NCI-H82 treated with DMSO at 0.1 percent for 48 hours (cell line): ENCODE measurements around the gene ZFX.

ENCODE experiments used
- DNase-seq: peaks from one replicate; lab custom pipeline; 2025; ENCODE audit not compliant: unreplicated experiment; lab: John Stamatoyannopoulos, UW

Gene ZFX

DNA sequence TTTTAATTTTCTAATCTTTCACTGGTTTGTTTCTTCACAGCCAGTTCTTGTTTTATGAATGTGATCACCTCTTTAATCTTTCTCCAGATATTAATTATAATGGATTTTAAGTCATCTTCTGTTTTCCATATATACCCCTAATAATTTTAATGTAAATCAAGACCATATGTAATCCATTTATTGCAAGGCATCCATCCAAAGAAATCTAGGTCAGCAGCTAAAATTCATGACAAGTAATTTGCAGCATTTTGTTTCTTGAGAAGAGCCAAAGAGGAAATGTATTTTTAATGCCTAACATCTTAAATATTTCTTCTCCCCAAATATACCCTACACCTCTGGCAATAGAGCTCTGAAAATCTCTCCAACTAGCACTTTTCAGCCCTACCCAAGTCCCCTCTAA, 83.3 kb downstream of the ZFX start:
- no peak for DNase-seq

GRCh38 chrX:24235084-24235710, 85.7 kb downstream of the ZFX start:
- DNase-seq = no peak

- no peak for DNase-seq
These were observed 92.5 kb downstream of the ZFX start for GRCh38 chrX:24241822-24242648.

- DNase-seq = no peak
These were observed 93.2 kb downstream of the ZFX start for GRCh38 chrX:24242649-24243175.

DNA sequence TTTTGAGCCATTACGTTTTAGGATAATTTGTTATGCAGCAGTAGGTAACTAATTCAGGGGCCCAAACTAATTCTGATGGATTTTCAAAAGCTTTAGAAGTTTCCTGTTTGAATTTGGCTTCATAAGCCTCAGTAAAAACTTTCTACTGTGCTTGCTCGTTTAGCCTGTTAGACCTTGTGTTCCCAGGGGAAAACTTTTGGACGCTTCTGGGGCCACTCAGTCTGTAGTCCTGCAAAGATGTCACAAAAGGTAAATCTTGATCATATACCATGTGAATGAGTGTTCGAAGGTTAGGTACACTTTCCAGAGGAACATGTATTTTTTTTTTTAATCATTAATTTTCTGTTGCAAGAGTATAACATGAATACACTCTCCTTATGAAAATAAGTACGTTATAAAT, 93.7 kb downstream of the ZFX start:
- no peak for DNase-seq

GRCh38 chrX:24243692-24244091, 94.2 kb downstream of the ZFX start:
- DNase-seq = no peak

DNA sequence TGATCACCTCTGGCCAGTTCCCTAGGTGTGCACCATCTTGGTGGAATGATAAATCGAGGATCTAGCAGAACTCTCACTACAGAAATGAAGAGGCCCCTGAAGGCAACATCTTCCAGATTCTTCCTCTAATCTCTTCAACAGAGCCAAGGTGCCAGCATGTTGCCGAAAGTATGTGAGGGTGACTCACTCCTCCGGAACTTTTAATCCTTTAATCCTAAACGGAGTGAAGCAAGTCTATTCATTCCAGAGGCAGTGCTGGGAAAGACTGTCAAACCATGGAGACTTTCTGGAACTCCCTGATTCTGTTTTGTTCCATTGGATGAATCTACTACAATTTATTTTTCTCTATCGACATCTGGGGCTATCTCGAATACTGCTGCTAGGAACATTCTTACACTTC, 95.7 kb downstream of the ZFX start:
- DNase-seq = no peak

DNA sequence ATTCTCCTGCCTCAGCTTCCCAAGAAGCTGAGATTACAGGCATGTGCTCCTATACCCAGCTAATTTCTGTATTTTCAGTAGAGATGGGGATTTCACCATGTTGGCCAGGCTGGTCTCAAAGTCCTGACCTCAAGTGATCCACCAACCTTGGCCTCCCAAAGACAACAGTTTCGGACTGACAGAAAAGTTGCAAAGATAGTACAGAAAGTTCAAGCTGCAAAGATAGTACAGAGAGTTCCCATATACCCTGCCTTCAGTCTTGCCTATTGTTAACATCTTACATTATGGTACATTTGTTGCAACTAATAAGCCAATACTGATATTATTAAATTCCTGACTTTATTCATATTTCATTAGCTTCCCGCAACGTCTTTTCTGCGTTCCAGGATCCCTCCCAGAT, 98.5 kb downstream of the ZFX start:
- no peak for DNase-seq

GRCh38 chrX:24253030-24253429, 103.5 kb downstream of the ZFX start:
- no peak for DNase-seq

DNA sequence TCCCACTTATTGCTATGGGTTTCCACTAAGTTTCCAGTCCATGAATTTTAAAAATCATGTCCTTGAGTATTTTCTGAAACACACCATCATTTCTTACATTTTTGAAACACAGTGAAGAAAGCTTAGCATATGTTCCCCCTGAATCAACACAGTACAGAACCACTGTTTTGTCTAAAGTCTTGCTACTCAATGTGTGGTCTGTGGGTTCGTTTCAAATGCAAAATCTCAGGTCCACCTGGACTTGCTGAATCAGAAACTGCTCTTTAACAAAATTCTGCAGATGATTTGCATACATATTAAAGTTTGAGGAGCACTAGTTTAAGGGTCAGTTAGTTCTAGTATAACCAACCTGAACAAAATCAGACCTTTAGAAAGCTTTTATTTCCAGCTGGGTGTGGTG, 103.9 kb downstream of the ZFX start:
- no peak for DNase-seq

DNA sequence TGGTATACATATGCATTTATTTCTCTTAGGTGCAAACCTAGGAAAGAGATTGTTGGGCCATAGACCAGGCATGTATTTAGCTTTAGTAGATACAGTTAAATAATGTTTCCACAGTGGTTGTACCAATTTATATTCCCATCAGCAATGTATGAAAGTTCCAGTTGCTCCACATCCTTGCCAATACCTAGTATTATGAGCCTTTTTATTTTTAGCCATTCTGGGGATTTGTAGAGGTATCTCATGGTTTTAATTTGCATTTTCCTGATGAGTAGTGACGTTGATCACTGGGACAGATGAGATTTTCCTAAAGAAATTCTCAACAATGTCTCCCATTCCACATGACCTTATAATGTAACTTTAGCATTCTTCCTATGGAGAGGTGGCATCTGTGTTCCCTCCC, 107.5 kb downstream of the ZFX start:
- no peak for DNase-seq

DNA sequence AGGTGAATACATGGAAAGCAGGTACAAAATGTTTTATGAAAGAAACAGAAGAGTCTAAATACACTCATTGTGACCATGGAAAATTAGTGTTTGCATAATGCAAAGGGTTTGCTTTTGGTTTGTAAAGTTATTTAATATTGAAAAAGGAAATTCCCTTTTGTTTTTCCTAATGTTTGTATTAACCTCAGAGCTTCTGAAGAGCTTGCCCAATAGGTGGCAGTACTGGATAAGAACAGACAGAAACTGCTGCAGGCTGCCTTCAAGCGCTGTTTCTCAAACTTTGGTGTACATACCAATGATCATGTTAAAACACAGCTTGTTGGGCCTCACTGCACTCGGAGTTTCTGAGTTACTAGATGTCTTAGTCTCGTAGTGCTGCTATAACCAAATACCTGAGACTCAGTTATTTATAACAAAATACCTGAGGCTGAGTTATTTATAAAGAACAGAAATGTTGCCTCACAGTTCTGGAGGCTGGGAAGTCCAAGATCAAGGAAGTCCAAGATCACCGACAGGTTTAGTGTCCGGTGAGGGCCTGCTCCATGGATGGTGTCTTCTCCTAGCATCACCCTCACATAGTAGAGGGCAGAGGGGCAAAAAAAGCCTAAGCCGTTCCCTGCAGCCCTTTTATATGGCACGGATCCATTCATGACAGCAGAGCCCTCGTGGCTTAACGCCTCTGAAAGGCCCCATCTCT, 110.2 kb downstream of the ZFX start:
- no peak for DNase-seq

GRCh38 chrX:24260842-24261550, 111.5 kb downstream of the ZFX start:
- no peak for DNase-seq

DNA sequence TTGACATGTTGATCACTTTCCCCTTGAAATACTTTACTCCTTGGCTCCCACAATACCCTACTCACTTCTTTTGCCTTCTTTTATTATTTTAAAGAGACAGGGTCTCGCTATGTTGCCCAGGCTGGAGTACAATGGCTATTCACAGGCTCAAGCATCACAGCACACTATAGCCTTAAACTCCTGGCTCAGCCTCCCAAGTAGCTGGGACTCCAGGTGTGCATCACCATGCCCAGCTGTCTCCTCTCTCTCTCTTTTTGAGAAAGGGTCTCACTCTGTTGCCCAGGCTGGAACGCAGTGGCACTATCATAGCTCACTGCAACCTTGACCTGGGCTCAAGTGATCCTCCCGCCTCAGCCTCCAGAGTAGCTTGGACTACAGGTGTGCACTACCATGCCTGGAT, 112.8 kb downstream of the ZFX start:
- DNase-seq = no peak

DNA sequence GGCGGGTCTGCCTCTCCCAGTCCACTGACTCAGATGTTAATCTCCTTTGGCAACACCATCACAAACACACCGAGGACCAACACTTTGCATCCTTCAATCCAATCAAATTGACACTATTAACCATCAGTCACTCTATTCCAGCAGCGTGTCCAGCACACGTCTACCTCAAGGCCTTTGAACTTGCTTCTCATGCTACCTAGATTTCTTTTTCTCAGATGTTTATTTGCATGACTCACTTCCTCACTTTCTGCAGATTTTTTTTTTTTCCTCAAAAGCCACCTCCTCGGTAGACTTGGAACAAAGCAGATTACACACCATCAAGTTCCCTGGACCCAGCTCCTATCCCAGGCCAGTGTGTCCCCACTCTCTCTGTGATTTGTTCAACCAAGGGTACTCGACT, 114.9 kb downstream of the ZFX start:
- no peak for DNase-seq
